HEK293T (cell line): ENCODE data around the gene CAPN5.

ENCODE experiments used
- BHLHE40 ChIP-seq: fragments of 450-650 bp; IDR thresholded peaks from 2 replicates; pipeline ENCODE4 v1.6.1; 2016; ENCODE audit warnings: mild to moderate bottlenecking, moderate library complexity, borderline replicate concordance
- ELF4 ChIP-seq: fragments of 450-650 bp; IDR thresholded peaks from 2 replicates; pipeline ENCODE4 v1.6.1; 2017; ENCODE audit warnings: antibody characterized with exemption
- TARDBP ChIP-seq: fragments of 450-650 bp; IDR thresholded peaks from 2 replicates; pipeline ENCODE4 v1.6.1; 2016
- ZNF384 ChIP-seq: fragments of 450-650 bp; IDR thresholded peaks from 2 replicates; pipeline ENCODE4 v1.6.1; 2016

DNA sequence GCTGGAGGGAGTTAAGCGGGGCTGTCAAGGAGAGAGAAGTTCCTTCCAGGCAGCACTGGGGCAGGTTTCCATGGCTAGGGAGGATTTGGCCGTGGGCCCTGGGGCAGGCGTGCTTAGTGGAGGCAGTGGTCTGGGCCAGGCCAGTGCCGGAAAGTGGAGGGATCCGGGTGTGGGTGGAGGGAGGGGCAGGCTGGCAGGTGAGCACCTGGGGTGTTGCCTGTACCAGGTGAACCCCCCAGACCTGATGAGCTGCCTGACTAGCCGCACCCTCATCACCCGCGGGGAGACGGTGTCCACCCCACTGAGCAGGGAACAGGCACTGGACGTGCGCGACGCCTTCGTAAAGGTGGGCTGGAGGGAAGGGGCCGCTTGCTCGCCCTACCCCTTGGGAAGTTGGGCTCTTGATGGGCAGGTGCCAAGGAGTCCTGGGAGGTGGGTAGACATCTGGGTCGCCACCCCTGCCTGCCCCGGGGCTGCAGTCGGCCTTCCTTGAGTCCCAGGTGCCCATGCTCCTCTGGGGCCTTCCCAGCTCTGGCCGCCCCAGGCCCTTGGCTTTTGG lies 93.2 kb downstream of the CAPN5 start:
- no peak for TF ChIP-seq BHLHE40
- TF ChIP-seq ELF4: no peak
- TF ChIP-seq ZNF384: no peak
- TF ChIP-seq TARDBP: no peak
